Endometrial microvascular endothelial cells (primary cell): ENCODE results near the gene OXCT1. TPM values are rescaled to one million over a fixed set of nuclear protein-coding genes. Genes with fewer than 3 reads are reported as not detected.
"Not testable (repeated sequence)": the region's sequence is repeated elsewhere in the genome, so short reads cannot be mapped to it uniquely, and the experiment has no call there.

Experiments used
- in situ Hi-C: cut with HindIII; loops from 2 replicates; pipeline ENCODE4 v1.10.0; 2017; ENCODE audit warnings: low sequenced_read_pairs, low pct_unique_long_range_greater_than_20kb; ENCODE audit errors: inconsistent ontology term
- total RNA-seq: library from RNA; depleted of rRNA; stranded (reverse); fragments of >200 nt; gene quantifications from one replicate; pipeline ENCODE4 v1.2.3, GENCODE V29; 2015; ENCODE audit errors: inconsistent ontology term

OXCT1 gene
- total RNA-seq, 1 donor from 2014 or later: 31.9 TPM

DNA sequence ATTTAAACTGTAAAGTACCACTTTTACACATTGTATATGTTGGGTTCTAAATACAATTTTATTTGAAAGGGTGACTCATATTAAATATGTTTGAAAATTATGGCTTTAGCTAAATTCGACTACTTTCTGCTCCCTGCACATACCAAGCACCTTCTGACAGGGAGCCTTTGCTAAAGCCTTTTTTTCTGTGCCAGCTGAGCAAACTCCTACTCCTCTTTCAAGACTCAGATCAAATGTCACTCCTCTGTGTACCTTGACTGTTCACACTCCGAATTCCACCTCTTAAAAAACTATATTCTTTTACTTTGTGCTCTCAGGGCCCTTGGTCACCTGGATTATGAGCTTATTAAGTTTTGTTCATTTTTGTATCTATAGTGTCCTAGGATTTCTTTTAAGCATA, 6.5 kb upstream of the OXCT1 start:
- in situ Hi-C loops: no loop called here

DNA sequence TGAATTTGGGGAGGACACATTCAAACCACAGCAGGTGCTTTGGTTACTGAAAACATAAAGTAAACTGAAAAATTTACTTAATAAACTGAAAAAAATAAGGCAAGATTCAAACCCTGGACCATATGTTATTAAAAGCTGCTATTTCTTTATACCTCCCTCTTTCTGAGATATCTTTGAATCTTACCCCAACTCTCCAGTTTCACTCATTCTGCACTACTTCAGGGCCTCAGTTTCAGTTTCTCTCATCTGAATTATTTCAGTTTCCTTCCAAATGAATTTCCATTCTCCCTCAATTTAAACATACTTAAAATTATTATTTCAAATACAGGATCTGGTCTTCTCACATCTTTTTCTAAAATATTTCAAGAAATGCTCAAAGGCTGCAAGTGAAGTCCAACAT, 4.9 kb upstream of the OXCT1 start:
- in situ Hi-C loops: no loop called here

DNA sequence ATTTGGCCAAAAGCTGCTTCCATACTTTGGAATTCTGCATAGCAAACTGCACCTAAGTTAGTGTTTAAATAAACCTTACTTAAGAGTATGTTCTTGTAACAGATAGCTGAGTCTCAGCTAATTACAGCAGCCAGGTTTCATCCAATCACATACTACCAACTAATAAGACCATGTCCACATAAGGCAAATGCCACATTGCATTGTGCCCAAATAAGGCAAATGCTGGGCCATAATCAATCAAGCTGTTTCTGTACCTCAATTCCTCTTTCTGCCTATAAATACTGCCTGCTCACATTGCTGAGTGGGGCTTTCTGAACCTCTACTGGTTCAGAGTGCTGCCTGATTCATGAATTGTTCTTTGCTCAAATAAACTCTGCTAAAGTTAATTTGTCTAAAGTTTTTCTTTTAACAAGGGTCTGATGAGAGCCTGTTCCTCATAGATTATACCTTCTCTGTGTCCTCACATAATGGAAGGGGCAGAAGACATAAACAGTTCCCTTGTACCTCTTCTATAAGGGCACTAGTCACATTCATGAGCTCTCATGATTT, 4.4 kb upstream of the OXCT1 start:
- in situ Hi-C loops: no loop called here

DNA sequence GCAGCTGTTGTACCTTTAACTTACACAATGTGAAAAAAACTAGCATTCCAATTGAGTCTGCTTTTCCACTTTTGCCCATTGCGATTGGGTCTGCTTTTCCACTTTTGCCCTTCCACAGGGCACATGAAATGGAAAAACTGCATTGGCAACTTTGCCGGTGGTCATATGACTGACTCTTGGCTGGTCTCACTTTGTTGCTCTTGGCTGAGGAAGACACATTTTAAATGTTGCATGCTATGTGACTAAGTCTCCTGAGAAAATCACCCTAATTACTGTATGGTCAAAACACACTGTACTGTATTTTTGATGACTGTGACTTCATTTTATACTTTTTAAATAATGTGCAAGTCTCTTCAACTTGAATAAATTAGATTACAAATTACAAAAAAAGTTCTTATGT, 1.6 kb upstream of the OXCT1 start:
- in situ Hi-C loops: no loop called here

DNA sequence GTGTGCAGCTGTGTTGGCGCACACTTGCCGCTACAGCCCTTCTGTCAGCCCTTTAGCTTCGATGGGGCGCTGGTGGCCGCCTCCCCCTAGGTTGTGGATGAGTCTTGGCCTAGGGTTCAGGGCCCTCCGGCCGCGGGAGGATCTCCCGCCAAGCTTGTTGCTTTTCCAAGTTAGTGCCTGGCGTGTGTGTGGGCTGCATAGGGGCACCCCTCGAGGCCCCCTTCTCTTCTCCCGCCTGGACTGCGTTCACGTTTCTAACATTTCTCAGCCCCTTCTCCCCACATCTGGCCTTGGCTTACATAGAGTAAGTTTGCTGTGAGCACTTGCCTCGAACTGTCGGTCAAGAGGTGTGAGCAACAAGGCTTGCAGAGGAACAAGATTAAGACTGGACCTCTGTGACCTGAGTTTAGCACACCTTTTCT, 413 bp upstream of the OXCT1 start:
- in situ Hi-C loops: no loop called here

DNA sequence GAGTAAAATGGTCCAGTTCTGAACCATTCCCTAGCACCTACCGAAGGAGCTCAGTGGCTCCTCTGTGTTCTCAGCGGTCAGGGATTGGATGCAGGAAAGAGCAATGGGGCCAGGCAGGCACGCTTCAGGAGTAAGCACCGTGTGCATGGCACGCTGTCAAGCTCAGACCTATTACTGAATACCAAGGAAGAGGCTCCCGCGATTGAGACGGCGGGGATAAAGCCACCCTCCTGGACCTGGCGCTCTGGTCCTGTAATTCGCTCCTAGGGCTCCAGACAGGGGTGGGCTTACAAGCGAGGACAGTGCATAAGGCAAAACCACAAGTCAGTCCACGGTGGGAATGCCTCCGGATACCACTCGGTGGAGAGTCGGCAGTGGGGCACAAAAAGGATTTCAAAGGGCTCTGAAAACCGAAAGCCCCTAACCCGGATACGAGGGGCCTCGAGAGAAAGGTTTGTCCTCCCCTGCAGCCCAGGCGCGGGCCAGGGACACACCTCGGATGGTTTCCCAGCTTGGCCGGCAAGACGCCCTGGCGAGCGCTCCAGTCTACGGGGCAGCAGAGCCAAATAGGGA, 988 bp downstream of the OXCT1 start:
- in situ Hi-C loops: no loop called here

DNA sequence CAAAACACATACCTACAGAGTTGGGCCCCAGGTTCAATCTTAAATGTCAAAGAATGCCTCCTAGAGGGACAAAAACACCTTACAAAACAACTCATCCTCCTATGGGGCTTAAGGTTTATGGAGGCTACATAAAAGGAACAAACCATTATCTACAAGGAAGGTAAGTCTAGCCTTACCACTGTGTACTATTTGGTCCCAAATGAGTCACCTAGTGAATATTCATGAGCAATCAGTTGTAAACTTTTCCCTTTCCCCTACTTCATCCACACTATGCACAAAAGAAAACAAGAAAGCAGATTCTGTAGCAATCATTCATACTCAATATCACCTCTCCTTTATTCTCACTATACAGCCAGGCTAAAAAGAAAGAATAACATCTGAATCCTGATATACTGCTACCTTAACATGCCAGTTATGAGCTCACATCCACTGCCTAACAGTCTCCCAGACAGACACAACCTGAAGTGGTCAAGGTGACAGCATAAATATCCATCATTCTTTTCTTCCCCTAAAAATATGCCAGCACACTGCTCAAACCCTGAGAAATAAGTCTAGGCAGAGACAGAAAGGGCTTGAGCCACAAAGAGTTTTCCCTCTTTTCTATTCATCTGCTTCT, 6.2 kb downstream of the OXCT1 start:
- in situ Hi-C loops: no loop called here

DNA sequence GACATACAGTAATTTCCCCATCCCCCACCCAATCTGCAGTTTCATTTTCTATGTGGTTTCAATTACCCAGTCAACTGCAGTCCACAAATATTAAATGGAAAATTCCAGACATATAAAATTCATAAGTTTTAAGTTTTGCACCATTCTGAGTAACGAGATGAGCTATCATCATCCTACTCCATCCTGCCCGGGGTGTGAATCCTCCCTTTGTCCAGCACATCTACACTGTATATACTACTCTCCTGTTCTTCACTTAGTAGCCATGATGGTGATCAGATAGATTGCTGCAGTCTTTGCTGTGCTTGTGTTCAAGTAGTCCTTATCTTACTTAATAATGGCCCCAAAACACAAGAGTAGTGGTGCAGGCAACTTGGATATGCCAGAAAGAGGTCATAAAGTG, 11.3 kb downstream of the OXCT1 start:
- in situ Hi-C loops: no loop called here

DNA sequence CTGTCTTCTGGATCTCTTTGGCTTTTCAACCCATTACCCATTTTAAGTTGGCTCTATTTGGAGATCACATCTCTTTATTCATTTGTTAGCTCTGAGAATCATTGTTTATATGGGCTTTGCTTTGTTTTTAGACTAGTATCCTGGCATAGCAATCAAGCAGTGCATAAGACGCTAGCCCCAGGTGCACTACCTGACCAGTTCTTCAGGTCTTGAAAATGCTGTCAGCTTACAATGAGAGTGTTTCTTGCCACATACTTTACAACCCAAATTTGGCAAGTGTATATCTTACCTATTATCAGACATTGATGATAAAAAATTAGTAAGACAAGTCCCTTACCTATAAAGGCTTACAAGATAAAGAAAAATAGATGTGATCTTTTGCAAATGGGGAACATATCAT, 12.2 kb downstream of the OXCT1 start:
- in situ Hi-C loops: no loop called here

DNA sequence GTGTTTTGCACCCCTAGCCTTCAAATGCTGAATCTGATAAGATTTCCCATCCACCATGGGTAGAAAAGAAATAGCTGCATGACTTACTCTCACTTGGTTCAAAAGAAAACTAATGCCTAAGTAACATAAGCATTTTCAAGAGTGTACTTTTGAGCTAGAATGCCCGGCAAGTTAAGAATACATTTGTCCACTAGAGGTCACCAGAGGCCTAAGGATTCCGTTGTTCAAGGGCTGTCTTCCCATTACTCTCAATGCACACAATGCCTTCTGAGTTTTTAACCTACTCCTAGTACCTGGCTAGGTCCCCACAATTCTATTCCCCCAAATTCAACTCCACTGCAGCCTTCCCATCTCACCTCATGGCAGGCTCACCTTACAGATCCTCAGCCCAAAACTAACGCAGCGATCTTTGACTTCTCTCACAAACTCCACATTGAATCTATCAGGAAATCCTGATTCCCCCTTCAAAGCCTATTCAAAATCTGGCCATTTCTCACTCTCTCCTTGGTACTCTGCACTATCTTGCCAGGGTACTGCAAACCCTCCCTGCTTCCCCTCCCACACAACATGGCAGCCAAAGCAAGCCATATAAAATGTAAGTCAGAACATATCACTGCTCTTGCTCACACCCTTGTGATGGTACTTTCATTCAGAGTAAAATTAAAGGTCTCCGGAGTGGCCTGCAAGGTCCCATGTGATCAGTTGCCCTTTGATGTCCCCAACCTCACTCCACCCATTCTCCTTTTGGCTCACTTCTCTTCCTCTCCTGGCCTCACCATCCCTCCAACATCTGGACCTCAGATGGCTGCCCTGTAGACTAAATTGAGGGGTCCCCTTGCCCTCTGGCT, 13.4 kb downstream of the OXCT1 start:
- in situ Hi-C loops: no loop called here

DNA sequence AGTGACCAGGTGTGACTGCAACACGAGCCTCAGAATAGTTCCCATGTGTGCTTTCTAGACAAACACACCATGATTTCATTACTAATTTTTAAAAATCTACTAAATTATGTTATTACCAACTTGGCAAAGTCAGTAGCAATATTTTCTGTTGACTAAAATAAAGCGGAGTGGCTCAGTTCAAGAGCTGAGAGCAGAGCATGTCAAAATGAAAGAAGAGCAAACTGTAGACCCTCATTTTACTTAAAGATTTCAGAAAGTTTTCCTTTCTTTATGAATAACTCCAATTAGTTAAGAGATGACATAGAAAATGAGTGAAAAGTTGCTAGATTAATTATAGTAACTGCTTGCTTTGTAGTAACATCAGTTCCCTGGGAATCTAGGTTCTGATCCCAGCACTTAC, 17.9 kb downstream of the OXCT1 start:
- in situ Hi-C loops: no loop called here

DNA sequence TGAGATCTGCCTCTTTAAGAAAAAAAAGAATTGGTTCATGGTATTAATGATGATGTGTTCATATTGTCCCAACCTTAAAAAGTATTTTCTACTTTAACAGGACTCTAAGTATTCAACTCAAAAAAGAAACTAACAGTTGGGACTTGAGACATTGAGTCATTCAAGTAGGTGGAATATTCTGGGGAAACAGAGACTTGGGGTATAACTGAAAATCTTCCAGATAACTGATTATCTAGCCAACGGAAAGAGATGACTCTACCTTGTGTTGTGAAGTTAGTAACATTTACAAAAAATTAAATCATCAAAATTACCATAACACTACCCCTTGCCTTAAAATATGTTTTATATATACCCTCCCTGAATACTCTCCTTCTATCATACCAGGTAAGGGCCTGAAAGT, 19.1 kb downstream of the OXCT1 start:
- in situ Hi-C loops: no loop called here

DNA sequence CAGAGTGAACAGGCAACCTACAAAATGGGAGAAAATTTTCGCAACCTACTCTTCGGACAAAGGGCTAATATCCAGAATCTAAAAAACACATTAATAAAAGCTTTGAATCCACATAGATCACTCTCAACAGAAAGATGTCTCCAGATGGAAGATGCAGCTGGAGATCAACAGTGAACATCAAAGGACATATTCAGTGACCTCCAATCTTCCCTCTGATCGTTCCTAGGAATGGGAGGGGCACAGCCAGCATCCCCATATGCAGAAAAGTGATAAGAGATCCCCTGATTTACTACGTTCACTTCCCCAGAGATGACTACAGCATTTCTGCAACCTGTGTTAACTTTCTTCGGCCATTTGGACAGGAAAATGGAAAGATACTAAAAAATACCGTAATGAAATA, 21.2 kb downstream of the OXCT1 start:
- in situ Hi-C loops: no loop called here

DNA sequence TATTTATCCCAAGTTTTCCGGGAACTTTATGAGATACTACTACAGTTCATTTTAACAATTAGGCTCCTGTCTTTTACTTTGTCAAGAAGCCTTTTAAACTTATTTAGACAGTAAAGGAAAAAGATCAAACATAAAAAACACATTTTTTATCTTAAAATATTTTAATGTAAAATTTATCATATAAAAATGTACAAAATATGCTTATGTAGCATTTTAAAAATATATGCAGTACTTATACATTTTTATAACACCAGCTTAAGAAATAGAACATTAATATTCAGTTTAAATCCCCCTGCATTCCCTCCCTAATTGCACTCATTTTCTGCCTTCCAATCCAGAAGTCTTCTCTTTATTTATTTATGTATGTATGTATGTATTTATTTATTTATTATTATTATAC, 24.5 kb downstream of the OXCT1 start:
- in situ Hi-C loops: not testable (repeated sequence)

DNA sequence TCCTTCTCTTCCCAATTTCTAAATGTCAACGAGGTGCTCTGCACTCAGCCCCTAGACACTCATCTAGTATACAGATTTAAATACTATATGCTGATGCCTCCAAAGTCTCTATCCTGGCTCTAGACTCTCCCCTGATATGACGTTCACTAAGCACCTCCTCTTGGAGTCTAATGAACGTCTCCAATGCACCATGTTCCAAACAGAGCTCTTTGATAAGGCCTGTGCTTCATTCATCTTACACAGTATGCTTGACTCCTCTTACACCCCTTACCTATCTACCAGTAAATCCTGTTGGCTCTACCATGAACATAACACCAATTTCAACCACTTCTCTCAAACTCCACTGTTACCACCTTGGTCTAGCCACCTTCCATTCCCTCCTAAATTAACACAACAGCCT, 25.7 kb downstream of the OXCT1 start:
- in situ Hi-C loops: no loop called here

DNA sequence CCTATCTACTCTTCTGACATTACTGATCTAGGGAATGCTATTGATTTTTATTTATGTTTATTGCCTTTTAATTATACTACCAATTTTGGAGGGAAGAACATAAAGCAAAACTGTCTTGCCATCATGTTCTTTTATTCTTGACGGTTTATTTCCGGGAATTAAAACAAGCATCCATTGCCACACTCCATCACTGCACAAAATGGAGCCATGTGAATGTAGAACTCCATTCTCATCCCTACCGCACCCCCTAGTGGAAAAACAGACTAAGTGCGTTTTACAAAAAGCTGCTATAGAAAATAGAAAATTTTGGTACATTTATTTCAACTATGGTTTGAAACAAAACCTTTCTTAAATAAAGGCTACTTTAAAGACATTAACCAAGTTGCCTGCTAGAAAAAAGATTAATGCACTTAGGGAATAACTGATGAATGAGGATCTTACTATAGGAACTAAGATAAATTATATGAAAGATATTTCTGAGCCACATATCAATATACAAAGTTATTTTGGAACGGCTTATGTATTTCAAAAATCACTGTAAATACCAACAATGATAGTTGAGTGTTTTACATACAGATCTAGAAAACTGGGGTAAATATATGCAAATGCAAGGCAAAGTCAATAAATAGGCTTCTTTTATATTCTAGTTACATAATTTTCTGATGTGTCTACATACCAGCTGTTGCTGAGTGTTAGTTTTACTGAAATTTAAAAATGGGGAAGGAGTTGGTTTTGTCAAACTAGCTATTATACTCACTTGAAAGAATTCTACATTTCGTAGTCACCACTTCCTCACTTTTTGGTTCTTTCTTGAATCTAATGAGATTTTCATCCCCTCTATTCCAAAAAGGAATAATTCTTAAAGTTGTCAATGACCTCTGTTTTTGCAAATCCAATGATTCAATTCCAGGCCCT, 26.5 kb downstream of the OXCT1 start:
- in situ Hi-C loops: no loop called here

DNA sequence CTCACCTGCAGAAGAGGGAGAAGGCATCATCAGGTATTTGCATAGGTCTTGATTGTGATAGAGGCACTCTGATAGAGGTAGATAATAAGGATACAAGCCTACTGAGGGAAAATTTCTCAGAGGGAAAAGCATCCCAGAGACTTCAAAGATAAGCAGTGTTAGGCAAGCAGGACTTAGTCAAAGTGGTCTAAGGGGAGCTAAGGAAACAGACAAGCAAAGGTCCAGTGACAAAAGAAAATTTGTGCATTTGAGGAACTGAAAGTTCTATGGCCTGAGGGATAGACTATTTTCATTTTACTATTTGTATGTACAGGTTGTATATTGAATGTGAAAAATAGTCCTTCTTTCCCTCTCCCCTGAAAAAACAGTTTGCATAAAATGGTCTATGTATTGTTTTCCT, 27.4 kb downstream of the OXCT1 start:
- in situ Hi-C loops: no loop called here

DNA sequence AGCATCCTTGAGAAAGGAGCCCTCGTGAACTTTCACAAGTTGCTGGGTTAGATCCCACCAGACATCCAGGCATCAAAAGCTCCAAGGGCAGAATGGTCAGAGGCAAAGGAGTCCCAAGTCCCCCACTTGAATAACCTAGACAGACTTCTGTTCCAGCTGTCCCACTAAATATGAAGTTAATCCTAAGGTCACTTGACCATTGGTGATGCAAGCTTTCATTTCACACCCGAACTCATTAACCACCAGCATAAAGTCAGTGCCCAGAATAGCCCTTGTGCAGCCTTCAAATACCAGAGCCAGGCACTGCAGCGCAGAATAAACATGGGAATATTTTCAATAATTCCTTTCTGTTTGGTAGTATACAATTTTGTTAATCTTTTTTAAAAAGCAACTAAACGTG, 28.9 kb downstream of the OXCT1 start:
- in situ Hi-C loops: no loop called here

DNA sequence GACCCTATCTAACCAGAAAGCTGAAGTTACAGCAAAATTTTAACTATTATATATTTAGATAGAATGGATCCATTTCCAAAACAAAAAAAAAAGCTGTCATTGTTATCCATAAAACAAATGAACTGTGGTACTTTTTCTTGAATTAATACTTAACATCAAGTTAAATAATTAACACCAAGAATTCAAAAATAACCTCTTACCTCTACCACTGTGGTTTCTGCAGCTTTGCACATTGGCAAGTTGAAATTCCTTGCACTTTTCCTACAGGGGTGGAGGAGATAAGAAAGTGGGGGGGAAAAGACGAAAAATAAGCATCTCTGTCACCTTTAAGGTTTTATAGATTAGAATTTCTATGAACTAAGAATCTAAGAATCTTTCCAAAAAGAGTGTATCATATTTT, 30.0 kb downstream of the OXCT1 start:
- in situ Hi-C loops: no loop called here
